GM21737 (cell line): ENCODE measurements around the gene ANKRD52.
A peak's percentile ranks its signal among the peaks of the same experiment; 100 is the strongest.

Experiments
- ATAC-seq: cut with Tn5 transposase; IDR thresholded peaks from one replicate; pipeline ENCODE4 v1.9.1; 2021; ENCODE audit warnings: mild to moderate bottlenecking, moderate library complexity; ENCODE audit not compliant: unreplicated experiment

Gene ANKRD52

DNA sequence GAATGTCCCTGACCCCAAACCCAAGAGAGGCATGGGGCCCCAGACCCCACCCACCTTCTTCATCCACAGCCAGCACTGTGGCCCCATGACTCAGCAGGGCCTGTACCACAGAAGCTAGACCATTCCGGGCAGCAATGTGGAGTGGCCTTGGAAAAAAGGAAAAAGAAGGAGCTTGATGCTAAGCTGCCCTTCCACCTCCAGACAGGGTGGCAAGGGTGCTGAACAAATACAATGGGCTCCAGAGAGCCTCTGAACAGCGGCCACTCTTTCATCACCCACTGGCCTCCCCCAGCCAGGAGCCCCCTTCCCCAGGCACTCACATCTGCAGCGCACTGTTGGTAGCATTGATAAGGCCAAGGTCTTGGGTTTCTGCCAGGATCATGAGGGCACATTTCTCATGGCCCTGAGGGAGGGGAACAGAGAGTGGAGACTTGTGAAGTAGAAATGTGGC lies 14.4 kb downstream of the ANKRD52 start:
- ATAC-seq = no peak

DNA sequence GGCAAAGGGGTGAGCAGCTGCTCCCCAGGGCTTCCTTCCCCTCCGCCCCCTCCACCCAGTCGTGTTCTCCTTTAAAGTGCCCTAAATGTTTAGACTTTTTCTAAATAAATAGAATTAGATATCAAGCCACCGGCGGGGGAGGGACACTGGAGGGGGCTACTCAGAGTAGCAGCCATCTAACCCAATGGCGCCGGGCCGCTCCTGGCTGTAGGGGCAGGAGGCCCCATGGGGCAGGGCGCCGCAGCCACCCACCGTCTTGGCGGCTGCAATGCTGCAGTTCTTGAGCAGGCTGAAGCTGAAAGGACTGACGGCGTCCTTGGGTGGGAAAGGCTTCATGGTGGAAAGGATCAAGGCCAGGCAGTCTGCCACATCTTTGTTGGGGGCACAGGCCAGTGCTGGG lies 15.2 kb downstream of the ANKRD52 start:
- no peak for ATAC-seq

DNA sequence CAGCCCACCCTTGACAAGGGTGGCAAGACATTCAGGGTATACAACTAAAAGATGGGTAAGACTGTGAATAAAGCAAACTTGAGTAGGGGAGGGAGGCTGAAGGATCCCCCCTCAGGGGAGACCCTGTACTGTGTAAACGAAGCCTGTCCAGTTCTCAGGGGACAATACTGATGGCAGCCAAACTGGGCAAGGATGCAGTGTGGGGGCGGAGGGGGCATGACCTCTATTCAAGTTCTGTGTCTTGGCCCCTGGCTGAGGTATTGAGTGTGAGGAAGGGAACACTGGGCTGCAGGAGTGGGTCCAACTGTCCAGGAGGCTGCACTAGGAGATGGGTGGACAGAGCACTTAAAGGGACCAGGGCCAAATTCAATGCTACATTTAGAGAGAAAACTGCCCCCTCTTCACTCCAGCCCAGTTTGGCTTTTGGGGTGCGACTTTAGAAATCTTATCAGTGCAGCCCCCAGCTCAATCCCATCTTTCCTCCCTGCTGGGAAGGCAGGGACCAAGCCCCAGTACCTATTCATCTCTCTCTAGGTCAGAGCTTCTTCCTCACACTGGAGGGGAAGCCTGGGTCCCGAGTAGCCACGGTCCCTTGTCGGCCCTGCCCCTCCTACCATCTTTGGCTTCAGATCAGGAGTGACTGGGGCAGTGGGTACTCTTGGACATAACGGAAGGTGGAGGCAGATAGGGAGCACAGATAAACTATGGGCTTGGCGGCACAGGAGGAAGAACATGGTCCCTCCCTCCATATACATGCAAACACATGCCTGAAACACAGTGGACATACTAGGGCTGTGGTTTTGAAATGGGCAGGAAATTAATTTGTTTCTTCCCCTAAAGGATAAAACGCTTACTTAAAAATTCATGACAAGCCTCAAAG lies 16.5 kb downstream of the ANKRD52 start:
- no peak for ATAC-seq

DNA sequence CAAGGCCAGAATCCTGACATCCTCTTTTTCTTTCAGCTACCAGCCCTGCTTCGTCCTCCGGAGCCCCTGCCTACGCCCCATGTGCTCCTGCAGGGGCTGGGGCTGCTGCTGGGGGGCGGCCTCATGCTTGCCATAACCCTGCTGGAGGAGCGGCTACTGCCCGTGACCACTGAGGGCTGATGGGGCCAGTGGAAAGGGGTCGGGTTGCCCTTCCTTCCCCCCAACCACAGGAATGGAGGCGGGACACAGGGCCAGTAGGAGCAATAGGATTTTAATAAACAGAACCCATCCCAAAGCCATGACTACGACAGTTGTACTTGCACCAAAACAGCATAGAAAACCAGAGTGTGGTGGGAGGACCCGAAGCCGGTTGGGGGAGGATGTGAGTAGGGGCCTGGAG lies 20.6 kb downstream of the ANKRD52 start:
- no peak for ATAC-seq

DNA sequence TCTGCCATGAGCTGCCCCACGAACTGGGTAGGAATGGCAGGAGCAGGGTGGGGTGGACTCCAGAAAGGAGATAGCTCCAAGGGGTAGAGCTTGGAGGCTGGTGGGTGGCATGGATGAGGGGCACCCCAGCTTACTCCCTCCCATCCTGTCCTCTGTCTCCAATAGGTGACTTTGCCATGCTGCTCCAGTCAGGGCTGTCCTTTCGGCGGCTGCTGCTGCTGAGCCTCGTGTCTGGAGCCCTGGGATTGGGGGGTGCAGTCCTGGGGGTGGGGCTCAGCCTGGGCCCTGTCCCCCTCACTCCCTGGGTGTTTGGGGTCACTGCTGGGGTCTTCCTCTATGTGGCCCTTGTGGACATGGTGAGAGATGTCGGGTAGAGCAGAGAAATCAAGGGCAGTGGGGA lies 21.2 kb downstream of the ANKRD52 start:
- no peak for ATAC-seq

DNA sequence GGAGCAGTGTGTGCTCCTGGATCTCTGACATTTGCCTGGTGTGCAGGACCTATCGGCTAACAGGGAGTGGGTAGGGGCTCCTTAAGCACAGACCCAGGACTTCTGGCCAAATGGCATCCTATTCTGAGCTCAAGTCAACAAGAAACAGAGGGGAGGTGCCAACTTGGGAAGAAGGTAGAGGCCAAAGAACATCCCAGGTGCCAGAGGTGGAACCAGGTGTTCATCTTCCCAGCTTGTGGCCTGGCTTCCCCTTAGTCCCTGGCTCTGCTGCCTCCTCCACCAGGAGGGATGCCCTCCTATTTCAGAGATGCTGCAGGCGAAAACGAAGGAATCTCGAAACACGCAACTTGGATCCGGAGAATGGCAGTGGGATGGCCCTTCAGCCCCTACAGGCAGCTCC lies 22.1 kb downstream of the ANKRD52 start:
- ATAC-seq = no peak

DNA sequence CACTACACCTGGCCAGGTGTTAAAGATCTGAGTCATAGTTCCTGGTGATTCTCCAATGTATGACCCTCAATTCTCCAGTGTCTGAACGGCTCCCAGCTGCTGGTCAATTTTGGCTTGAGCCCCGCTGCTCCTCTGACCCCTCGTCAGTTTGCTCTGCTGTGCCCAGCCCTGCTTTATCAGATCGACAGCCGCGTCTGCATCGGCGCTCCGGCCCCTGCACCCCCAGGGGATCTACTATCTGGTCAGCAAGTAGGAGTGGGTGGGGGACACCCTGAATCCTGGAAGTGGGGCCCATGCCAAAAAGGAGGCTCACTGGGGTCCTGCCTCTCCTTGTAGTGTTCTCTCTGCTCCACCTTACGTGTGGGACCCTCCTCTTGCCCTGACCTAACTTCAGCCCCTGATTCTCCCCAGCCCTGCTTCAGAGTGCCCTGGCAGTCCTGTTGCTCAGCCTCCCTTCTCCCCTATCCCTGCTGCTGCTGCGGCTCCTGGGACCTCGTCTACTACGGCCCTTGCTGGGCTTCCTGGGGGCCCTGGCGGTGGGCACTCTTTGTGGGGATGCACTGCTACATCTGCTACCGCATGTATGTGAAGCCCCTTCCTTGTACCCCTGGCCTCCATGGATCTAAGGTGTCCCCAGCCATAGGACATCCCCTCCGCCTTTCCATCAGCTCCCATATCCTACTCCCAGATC lies 23.3 kb downstream of the ANKRD52 start:
- no peak for ATAC-seq

DNA sequence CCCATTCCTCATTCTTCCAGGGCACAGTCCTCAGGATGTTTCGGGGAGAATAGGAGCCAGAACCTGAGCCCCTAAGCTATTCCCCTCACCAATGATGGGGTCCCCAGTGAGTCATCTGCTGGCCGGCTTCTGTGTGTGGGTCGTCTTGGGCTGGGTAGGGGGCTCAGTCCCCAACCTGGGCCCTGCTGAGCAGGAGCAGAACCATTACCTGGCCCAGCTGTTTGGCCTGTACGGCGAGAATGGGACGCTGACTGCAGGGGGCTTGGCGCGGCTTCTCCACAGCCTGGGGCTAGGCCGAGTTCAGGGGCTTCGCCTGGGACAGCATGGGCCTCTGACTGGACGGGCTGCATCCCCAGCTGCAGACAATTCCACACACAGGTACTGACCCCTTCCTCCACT lies 27.0 kb downstream of the ANKRD52 start:
- no peak for ATAC-seq

DNA sequence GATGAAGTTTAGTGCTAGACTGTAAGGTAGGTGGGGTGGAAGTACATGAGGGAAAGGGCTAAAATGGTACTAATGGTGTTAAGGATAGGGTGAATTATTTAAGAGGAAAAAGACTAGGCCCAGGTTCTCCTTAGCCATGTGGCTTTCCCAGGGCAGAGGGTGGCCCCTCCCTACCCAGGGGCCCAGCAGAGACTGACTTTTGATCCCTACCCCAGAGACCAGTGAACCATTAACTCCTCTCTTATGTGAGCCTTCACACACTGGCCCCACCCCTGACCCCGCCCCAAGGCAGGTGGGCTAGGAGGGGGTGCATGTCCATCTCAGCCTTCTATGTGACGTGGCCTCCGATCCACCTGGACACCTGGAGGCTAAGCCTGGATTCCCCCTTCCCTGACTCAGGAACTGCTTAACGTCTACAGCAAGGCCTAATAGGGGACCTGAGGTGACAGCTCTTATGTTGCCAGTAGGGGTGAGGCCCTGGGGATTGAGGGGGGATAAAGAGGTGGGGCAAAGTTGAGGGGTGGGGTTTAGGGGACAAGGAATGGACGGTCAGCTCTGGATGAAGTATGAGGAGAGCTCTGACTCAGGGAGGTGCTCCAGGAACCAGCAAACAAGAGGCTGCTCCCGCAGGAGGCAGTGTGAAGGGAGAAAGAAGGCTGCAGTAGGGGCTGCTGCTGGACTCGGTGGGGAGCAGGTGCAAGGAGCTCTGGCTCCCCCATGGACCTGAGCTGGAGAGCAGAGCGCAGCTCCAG lies 27.6 kb downstream of the ANKRD52 start:
- ATAC-seq = no peak

DNA sequence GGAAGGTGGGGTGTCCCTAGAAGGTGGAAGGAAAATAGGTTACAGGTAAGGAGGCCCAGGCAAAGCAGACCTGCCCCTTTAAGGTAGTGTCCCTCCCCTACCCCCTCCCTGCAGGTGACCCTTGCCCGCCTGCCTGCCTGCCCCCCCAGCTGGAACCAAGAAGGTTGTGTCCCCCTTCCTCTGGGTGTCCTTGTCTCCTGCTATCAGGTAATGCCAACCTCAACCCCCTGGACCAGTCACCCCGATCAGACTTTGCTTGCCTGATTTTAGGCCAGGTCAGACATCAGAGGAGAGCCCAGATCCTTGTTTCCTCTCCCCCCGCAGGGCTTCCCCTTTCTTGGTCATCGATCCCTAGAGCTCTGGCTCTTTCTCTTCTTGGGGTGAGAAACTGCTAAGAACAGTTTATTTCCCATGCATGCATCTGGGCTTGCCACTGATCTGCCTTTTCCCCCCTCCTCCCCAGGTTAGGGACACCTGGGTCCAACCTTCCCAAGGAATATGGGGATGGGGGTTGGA lies 28.2 kb downstream of the ANKRD52 start, which contains the start of gene SLC39A5:
Gene SLC39A5 (plus strand): TSS at position 136 of the 516 bp plus-strand sequence. CDS start 1,224 bp downstream, outside the sequence.
- ATAC-seq = no peak

DNA sequence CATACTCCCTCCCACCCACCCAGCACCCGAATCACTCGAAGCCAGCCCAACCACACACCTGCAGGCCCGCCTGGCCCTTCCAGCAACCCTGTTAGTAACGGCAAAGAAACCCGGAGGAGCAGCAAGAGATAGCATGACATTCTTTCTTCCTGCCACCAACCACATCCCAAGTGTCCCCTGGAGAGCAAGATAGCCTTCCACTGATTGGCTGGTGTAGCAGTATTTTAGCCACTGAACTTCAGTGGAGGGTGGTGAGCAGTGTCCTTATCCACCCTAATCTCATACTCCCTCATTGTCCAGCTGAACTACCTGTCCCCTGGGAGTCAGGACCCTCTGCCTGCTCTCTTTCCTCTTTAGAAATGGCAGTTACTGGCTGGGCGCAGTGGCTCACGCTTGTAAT lies 29.1 kb downstream of the ANKRD52 start:
- ATAC-seq = no peak

DNA sequence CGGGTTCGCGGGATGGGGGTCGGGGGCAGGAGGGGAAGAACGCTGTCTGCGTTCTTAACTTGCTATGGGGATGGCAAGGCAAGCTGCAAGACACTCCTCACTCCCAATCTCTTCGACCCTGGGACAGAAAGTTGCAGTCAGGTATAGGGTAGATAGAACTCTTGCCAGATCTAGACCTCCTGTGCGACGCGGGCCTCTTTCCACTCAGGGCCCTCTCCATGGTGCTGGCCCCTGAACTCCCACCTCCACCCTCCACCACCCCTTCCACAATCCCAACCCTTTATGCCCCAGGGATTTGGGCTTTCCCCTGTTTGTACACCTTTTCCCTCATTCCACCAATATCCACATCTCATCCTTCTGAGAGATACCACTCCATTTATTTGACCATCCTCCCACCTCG lies 33.2 kb downstream of the ANKRD52 start:
- ATAC-seq = no peak

DNA sequence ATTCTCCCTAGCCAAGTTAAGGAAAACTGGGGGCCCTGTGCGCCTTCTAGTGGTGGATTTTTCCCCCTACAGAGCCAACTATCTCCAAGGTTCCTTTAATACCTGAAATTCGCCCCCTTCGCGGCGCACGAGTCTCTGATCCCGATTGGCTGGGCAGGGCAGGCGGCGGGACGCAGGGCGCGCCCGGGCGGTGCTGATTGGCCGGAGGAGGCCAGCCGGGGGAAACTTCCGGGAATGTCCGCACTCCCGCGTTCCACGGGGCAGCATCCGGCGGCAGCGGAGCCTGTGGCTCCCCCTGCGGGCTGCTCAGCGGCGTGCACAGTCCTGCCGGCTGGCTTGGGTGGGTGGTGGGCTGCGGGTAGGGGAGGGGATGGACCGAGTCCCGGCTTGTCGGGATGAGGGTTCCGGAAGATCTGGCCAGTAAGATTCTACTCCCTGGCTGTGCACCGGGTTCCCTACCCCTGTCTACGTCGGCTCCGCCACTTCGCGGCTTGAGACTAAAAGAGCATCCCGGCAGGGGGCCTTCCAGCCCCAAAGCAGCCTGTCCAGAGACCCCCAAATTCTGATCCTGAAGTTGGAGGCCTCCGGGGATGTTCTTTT lies 34.0 kb downstream of the ANKRD52 start, which contains the start of gene NABP2:
Gene NABP2 (plus strand): TSS at position 241 of the 600 bp plus-strand sequence. CDS start 515 bp downstream, outside the sequence.
- ATAC-seq = peak; percentile 71

DNA sequence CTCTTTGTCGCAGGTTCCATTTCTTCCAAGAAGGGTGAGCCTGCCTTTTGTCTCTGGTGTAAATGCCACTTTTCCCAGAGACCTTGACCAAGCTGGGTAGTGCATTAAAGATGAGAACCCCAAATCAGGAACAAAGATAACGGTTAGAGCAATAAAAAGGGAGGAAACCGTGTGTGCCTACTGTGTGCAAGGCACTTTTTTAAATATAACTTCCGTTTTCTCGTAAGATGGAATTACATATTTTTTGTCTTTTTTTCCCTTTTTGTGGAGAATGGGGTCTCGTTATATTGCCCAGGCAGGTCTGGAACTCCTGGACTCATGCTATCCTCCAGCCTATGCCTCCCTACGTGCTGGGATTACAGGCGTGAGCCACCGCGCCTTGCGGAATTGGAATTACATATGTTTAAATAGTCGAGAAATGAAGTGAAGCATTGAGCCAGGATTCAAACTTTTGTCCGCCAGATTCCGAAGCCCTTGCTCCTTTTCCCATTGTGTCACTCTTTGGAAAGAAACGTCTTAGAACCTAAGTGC lies 34.5 kb downstream of the ANKRD52 start:
- ATAC-seq = no peak

DNA sequence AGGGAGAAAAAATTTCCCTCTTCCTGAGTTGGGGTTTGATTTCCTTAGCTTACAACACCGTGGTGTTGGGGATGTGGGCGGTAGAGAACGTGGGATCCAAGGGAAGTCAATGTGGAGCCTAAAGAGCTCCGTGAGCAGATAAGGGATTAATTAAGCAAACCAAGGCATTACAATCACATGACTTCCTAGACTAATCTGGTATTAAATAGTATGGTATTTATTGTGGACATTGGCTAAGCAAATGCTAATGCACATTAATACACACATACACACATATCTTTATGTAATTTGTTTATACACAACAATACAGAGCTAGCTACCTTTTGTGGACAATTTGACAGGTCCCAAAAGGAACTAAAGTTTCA lies 35.7 kb downstream of the ANKRD52 start:
- ATAC-seq = no peak

DNA sequence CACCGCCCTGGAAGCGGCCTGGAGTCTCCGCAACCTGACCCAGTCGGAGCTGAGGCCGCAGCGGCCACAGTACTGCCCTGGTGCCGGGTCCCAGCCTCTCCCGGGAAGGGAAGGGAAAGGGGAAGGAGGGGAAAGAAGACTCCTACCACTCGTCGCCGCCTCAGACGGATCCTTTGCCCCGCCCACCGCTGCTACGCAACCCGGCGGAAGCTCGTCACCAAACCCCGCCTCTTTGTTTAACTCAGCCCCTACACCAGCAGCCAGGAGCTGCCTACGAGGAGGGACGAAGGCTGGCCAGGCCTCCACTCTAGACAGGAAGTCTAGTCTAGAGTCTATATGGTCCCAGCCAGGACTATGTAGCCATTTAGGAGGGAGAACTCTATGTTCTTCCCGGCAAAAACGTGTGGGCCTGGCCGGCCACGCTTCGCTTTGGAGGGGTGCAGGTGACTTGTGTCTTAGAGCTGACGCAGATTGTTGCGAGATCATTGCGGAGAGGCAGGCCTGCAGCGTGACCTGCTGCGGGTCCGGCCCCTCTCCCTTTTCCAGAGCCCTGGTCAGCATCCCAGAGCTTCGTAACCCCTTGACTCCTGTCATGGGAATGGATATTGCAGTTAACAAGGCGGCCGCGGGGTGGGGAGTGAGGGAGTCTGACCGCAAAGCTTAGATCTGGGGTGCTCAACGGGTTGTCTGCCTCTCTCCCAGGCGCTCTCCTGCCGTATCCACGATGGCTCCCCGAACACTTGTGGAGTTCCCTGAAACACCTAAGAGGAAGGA lies 36.2 kb downstream of the ANKRD52 start, which contains the start of gene RNF41:
Gene RNF41 (minus strand): TSS at position 166 of the 774 bp plus-strand sequence. CDS start 7,875 bp downstream, outside the sequence.
- peak; percentile 73 for ATAC-seq

DNA sequence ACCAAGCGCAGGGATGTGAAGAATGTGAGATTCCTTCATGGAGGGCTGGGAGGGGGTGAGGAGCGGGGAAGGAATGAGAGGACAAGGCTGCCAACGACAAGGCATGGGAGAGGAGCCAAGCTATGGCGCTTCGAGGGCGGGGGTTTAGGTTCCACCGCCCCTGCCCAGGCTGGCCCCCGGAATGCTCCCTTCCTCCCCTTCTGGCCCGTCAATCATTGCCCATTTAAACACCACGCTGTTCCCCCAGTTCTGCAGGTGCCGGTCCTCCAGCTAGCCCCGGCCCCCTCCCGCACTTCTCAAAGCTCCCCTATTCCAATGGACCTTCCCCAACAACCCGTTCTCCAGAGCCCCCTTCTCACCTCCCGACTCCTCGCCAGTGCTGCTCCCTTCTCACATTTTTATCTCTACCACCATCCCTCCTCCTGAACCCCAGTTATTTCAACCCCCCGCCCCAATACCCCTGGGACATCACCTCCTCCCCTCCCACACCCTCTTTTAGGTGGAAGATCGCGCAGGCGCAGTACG lies 36.9 kb downstream of the ANKRD52 start:
- peak; percentile 8 for ATAC-seq

DNA sequence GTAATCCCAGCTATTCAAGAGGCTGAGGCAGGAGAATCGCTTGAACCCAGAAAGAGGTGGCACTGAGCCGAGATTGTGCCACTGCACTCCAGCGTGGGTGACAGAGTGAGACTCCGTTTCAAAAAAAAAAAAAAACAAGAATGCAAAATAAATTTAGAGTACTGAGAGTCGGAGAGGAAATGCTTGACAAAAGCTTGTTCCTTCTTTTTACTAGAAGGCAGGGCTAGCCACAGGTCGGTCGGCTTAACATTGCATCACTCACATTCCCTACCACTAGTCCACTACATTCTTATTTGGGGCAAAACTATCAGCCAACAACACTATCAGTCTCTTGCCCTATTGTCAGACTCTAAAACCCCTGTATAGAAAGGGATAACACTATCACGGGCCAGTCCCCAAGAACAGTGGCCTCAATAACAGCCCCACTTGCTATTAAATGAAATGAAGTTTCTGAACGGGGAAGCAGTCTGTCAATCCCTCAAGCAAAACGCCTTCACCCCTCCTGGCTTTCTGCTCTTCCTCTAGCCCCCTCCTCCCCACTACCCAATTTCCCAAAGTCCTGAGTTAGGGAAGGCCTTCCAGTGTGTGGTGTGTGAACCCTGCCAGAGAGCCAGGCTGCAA lies 37.5 kb downstream of the ANKRD52 start:
- ATAC-seq = no peak

DNA sequence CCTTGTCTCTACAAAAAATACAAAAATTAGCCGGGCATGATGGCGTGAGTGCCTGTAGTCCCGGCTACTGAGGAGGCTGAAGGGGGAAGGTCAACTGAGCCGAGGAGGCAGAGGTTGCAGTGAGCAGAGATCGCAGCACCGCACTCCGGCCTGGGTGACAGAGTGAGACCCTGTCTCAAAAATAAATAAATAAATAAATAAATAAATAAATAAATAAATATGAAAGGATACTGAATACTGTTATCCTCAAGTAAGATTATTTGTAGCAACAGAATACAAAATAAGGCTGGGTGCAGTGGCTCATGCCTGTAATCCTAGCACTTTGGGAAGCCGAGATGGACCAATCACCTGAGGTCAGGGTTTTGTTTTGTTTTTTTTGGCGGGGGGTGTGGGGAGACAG lies 38.3 kb downstream of the ANKRD52 start:
- ATAC-seq = no peak
